Type B pancreatic cell (in vitro differentiated cells): Measurements from ENCODE around the gene ZMAT5. TPM values are rescaled to one million over a fixed set of nuclear protein-coding genes. Genes with fewer than 3 reads are reported as not detected.
"Not testable (repeated sequence)": the region's sequence is repeated elsewhere in the genome, so short reads cannot be mapped to it uniquely, and the experiment has no call there.

Source experiments
- DNase-seq: peaks from one replicate; pipeline ENCODE4 v3.0.0; 2021; ENCODE audit warnings: mixed read lengths; ENCODE audit not compliant: unreplicated experiment; ENCODE audit errors: extremely low spot score
- H3K27ac Mint-ChIP-seq: 2 replicates; pipeline ENCODE4 v1.8.0; 2021; ENCODE audit warnings: mild to moderate bottlenecking, mixed read lengths
- H3K27me3 Mint-ChIP-seq: 2 replicates; pipeline ENCODE4 v1.8.0; 2021; ENCODE audit warnings: mixed read lengths
- H3K36me3 Mint-ChIP-seq: 2 replicates; pipeline ENCODE4 v1.8.0; 2021; ENCODE audit warnings: mixed read lengths
- H3K4me1 Mint-ChIP-seq: one replicate; pipeline ENCODE4 v1.8.0; 2021; ENCODE audit warnings: mixed read lengths; ENCODE audit not compliant: unreplicated experiment
- H3K4me3 Mint-ChIP-seq: 2 replicates; pipeline ENCODE4 v1.8.0; 2021; ENCODE audit warnings: mild to moderate bottlenecking, mixed read lengths
- H3K9me3 Mint-ChIP-seq: 2 replicates; pipeline ENCODE4 v1.8.0; 2021; ENCODE audit warnings: mixed read lengths
- CTCF ChIP-seq: fragments of 200-600 bp; sonication (generic); conservative IDR thresholded peaks from 2 replicates; pipeline ENCODE4 v1.5.0; 2021; ENCODE audit warnings: antibody characterized with exemption, mild to moderate bottlenecking
- total RNA-seq: library from RNA; stranded (reverse); gene quantifications from 2 replicates; pipeline ENCODE4 v1.2.1, GENCODE V29; 2021; ENCODE audit warnings: low replicate concordance

ZMAT5 gene
- total RNA-seq, 1 donor from 2014 or later = 19.2 TPM

GRCh38 chr22:29757096-29757495, 9.7 kb downstream of the ZMAT5 start:
- no peak for TF ChIP-seq CTCF
- H3K4me3 Mint-ChIP-seq = no peak overlapping the region
- H3K9me3 Mint-ChIP-seq = no peaks in the 10 kb centered on the region
- H3K27me3 Mint-ChIP-seq = no peaks in the 10 kb centered on the region
- H3K4me1 Mint-ChIP-seq = peaks cover 4% of the 10 kb centered on the region
- no peaks in the 10 kb centered on the region for H3K36me3 Mint-ChIP-seq
- no peak overlapping the region for H3K27ac Mint-ChIP-seq
- no peak for DNase-seq

- Mint-ChIP-seq H3K4me1 (peaks cover 4% of the 10 kb centered on the region), H3K27ac (no peak overlapping the region), H3K27me3 (no peaks in the 10 kb centered on the region), H3K9me3 (no peaks in the 10 kb centered on the region), H3K36me3 (no peaks in the 10 kb centered on the region), H3K4me3 (no peak overlapping the region)
- no peak for DNase-seq
- no peak for TF ChIP-seq CTCF
Measured at GRCh38 chr22:29756341-29756740, 10.5 kb downstream of the ZMAT5 start.

GRCh38 chr22:29755889-29756288, 10.9 kb downstream of the ZMAT5 start:
- Mint-ChIP-seq H3K27ac (no peak overlapping the region), H3K4me3 (no peak overlapping the region), H3K36me3 (no peaks in the 10 kb centered on the region), H3K27me3 (no peaks in the 10 kb centered on the region), H3K4me1 (peaks cover 4% of the 10 kb centered on the region), H3K9me3 (no peaks in the 10 kb centered on the region)
- no peak for DNase-seq
- TF ChIP-seq CTCF = no peak

GRCh38 chr22:29754658-29755395, 12.0 kb downstream of the ZMAT5 start:
- not testable (repeated sequence) for H3K9me3 Mint-ChIP-seq, H3K4me3 Mint-ChIP-seq, H3K27ac Mint-ChIP-seq, DNase-seq, H3K27me3 Mint-ChIP-seq, H3K4me1 Mint-ChIP-seq, H3K36me3 Mint-ChIP-seq

GRCh38 chr22:29753808-29754657, 12.8 kb downstream of the ZMAT5 start:
- Mint-ChIP-seq H3K9me3 (no peaks in the 10 kb centered on the region), H3K4me3 (no peak overlapping the region), H3K36me3 (no peaks in the 10 kb centered on the region), H3K27ac (no peak overlapping the region), H3K4me1 (peaks cover under 1% of the 10 kb centered on the region), H3K27me3 (no peaks in the 10 kb centered on the region)
- no peak for DNase-seq
- no peak for TF ChIP-seq CTCF

GRCh38 chr22:29751669-29752068, 15.1 kb downstream of the ZMAT5 start:
- Mint-ChIP-seq H3K4me1 (no peaks in the 10 kb centered on the region), H3K27me3 (no peaks in the 10 kb centered on the region), H3K9me3 (no peaks in the 10 kb centered on the region), H3K36me3 (peaks cover 4% of the 10 kb centered on the region), H3K4me3 (no peak overlapping the region), H3K27ac (no peak overlapping the region)
- DNase-seq = no peak
- TF ChIP-seq CTCF = no peak
